IMR-90 (cell line): ENCODE measurements around the gene UST. TPM values are rescaled to one million over a fixed set of nuclear protein-coding genes. Genes with fewer than 3 reads are reported as not detected.

Experiments
- ATAC-seq: fragments of 200-7000 bp; cut with Tn5 transposase; 2 replicates; pipeline ENCODE4 v1.9.1; 2020; ENCODE audit warnings: low read depth, mild to moderate bottlenecking, moderate library complexity
- BruUV-seq: library from RNA; stranded (reverse); fragments of 400-500 nt; replicated peaks from 2 replicates; lab custom pipeline; 2021; lab: Mats Ljungman, UMichigan
- CTCF ChIA-PET: fragments of 300-600 bp; formaldehyde crosslinking; extraction: SDS; loops from one replicate; lab custom pipeline; 2021; ENCODE audit warnings: antibody characterized with exemption; lab: Yijun Ruan, JAX
- POLR2A ChIA-PET: fragments of 300-600 bp; sonication (Branson Sonifier 250); formaldehyde crosslinking; loops from one replicate; lab custom pipeline; 2022; ENCODE audit warnings: antibody characterized with exemption; ENCODE audit not compliant: unreplicated experiment; lab: Charles Lee
- DNase-seq: peaks from one replicate; pipeline ENCODE4 v3.0.0; 2013
- H2AFZ ChIP-seq: replicated peaks from 2 replicates; pipeline ENCODE3; 2013; ENCODE audit warnings: low read length, mild to moderate bottlenecking; ENCODE audit not compliant: poor library complexity
- H2AK5ac ChIP-seq: 2 replicates; pipeline ENCODE4 v1.6.1; 2013; ENCODE audit warnings: low read depth, low read length, inconsistent platforms
- H2AK9ac ChIP-seq: replicated peaks from 2 replicates; pipeline ENCODE3; 2013; ENCODE audit warnings: mild to moderate bottlenecking, low read depth, low read length, moderate library complexity; ENCODE audit not compliant: poor library complexity
- H2BK120ac ChIP-seq: 2 replicates; pipeline ENCODE4 v1.6.1; 2013; ENCODE audit warnings: low read depth, low read length, inconsistent platforms
- H2BK15ac ChIP-seq: 3 replicates; pipeline ENCODE4 v1.6.1; 2013; ENCODE audit warnings: low read depth, low read length, inconsistent platforms
- H2BK20ac ChIP-seq: 2 replicates; pipeline ENCODE4 v1.6.1; 2013; ENCODE audit warnings: low read depth, mild to moderate bottlenecking, inconsistent platforms, low read length, moderate library complexity
- H2BK5ac ChIP-seq: 2 replicates; pipeline ENCODE4 v1.6.1; 2013; ENCODE audit warnings: mild to moderate bottlenecking, low read depth, low read length, inconsistent platforms; ENCODE audit not compliant: poor library complexity, severe bottlenecking
- H3K14ac ChIP-seq: replicated peaks from 2 replicates; pipeline ENCODE4 v1.6.1; 2013; ENCODE audit warnings: low read depth, low read length, inconsistent platforms
- H3K18ac ChIP-seq: 2 replicates; pipeline ENCODE4 v1.6.1; 2013; ENCODE audit warnings: low read depth, low read length, control low read depth
- H3K23ac ChIP-seq: 2 replicates; pipeline ENCODE4 v1.6.1; 2013; ENCODE audit warnings: low read depth, low read length, inconsistent platforms
- H3K27ac ChIP-seq: 2 replicates; pipeline ENCODE4 v1.5.1; 2013; ENCODE audit warnings: mild to moderate bottlenecking, control low read depth, low read length; ENCODE audit not compliant: insufficient read depth
- H3K27me3 ChIP-seq: 2 replicates; pipeline ENCODE4 v1.6.1; 2013; ENCODE audit warnings: low read length; ENCODE audit not compliant: control insufficient read depth, insufficient read depth
- H3K36me3 ChIP-seq: 2 replicates; pipeline ENCODE4 v1.6.1; 2013; ENCODE audit warnings: low read length, mixed read lengths; ENCODE audit not compliant: control insufficient read depth, insufficient read depth
- H3K4ac ChIP-seq: 2 replicates; pipeline ENCODE4 v1.6.1; 2013; ENCODE audit warnings: low read depth, low read length, inconsistent platforms
- H3K4me1 ChIP-seq: 2 replicates; pipeline ENCODE4 v1.6.1; 2013; ENCODE audit warnings: low read length, mixed read lengths; ENCODE audit not compliant: control insufficient read depth, insufficient read depth
- H3K4me2 ChIP-seq: 2 replicates; pipeline ENCODE4 v1.6.1; 2013; ENCODE audit warnings: low read depth, mild to moderate bottlenecking, control low read depth, low read length, moderate library complexity
- H3K4me3 ChIP-seq: 2 replicates; pipeline ENCODE4 v1.5.1; 2013; ENCODE audit warnings: low read depth, mild to moderate bottlenecking, control low read depth, low read length, moderate library complexity; ENCODE audit not compliant: insufficient read depth
- H3K56ac ChIP-seq: 2 replicates; pipeline ENCODE4 v1.6.1; 2013; ENCODE audit warnings: low read length, inconsistent platforms; ENCODE audit not compliant: insufficient read depth; ENCODE audit errors: extremely low read depth
- H3K79me1 ChIP-seq, 2 experiments: 2 replicates each; pipeline ENCODE4 v1.6.1; 2013; ENCODE audit warnings: low read length in 2 of 2, inconsistent platforms in 1 of 2, low read depth in 1 of 2
- H3K9ac ChIP-seq: 2 replicates; pipeline ENCODE4 v1.6.1; 2013; ENCODE audit warnings: low read depth, low read length, control low read depth
- H3K9me1 ChIP-seq: 2 replicates; pipeline ENCODE4 v1.6.1; 2013; ENCODE audit warnings: low read length, inconsistent platforms; ENCODE audit not compliant: insufficient read depth
- H3K9me3 ChIP-seq: 2 replicates; pipeline ENCODE4 v1.6.1; 2013; ENCODE audit warnings: low read length; ENCODE audit not compliant: control insufficient read depth, insufficient read depth
- H4K20me1 ChIP-seq: 2 replicates; pipeline ENCODE4 v1.6.1; 2013; ENCODE audit warnings: low read length, inconsistent platforms; ENCODE audit not compliant: insufficient read depth
- H4K5ac ChIP-seq: 2 replicates; pipeline ENCODE4 v1.6.1; 2013; ENCODE audit warnings: mild to moderate bottlenecking, low read depth, low read length, control low read depth
- H4K8ac ChIP-seq, 2 experiments: 2 replicates each; pipeline ENCODE4 v1.6.1; 2013; ENCODE audit warnings: low read depth in 2 of 2, low read length in 2 of 2, control low read depth in 1 of 2, inconsistent platforms in 1 of 2
- H4K91ac ChIP-seq: 2 replicates; pipeline ENCODE4 v1.6.1; 2013; ENCODE audit warnings: low read depth, low read length, inconsistent platforms; ENCODE audit not compliant: insufficient read depth
- BHLHE40 ChIP-seq: fragments of 150-350 bp; IDR thresholded peaks from 2 replicates; pipeline ENCODE4 v1.6.1; 2016; ENCODE audit warnings: mild to moderate bottlenecking, low read depth, low read length
- CEBPB ChIP-seq: IDR thresholded peaks from 2 replicates; pipeline ENCODE4 v1.6.1; 2012; ENCODE audit warnings: low read depth, low read length, improper control_type of control experiment
- CHD1 ChIP-seq: IDR thresholded peaks from 2 replicates; pipeline ENCODE4 v1.6.1; 2012; ENCODE audit warnings: low read depth, low read length, improper control_type of control experiment
- CTCF ChIP-seq: conservative IDR thresholded peaks from 2 replicates; pipeline ENCODE4 v1.5.1; 2012; ENCODE audit warnings: mild to moderate bottlenecking, low read depth, low read length, improper control_type of control experiment
- FOS ChIP-seq: fragments of 150-350 bp; IDR thresholded peaks from 2 replicates; pipeline ENCODE4 v1.6.1; 2016; ENCODE audit warnings: low read depth, low read length
- MAFK ChIP-seq: IDR thresholded peaks from 2 replicates; pipeline ENCODE4 v1.6.1; 2012; ENCODE audit warnings: low read depth, low read length, improper control_type of control experiment
- MAZ ChIP-seq: IDR thresholded peaks from 2 replicates; pipeline ENCODE4 v1.6.1; 2012; ENCODE audit warnings: low read depth, mild to moderate bottlenecking, low read length, improper control_type of control experiment, moderate library complexity, borderline replicate concordance
- MXI1 ChIP-seq: IDR thresholded peaks from 2 replicates; pipeline ENCODE4 v1.6.1; 2012; ENCODE audit warnings: low read depth, mild to moderate bottlenecking, low read length, moderate library complexity, borderline replicate concordance
- NFE2L2 ChIP-seq: fragments of 150-350 bp; IDR thresholded peaks from 2 replicates; pipeline ENCODE4 v1.6.1; 2016; ENCODE audit warnings: low read depth, mild to moderate bottlenecking, low read length
- POLR2A ChIP-seq: IDR thresholded peaks from 2 replicates; pipeline ENCODE4 v1.6.1; 2012; ENCODE audit warnings: mild to moderate bottlenecking, low read depth, low read length
- RAD21 ChIP-seq: IDR thresholded peaks from 2 replicates; pipeline ENCODE4 v1.6.1; 2012; ENCODE audit warnings: low read length, improper control_type of control experiment
- RCOR1 ChIP-seq: IDR thresholded peaks from 2 replicates; pipeline ENCODE4 v1.6.1; 2012; ENCODE audit warnings: mild to moderate bottlenecking, low read length, improper control_type of control experiment; ENCODE audit not compliant: insufficient replicate concordance
- RFX5 ChIP-seq: IDR thresholded peaks from 2 replicates; pipeline ENCODE4 v1.8.0; 2012; ENCODE audit warnings: low read depth, mild to moderate bottlenecking, low read length, moderate library complexity
- SMC3 ChIP-seq: fragments of 150-350 bp; IDR thresholded peaks from 2 replicates; pipeline ENCODE4 v1.6.1; 2016; ENCODE audit warnings: low read depth, mild to moderate bottlenecking, antibody characterized with exemption, low read length, moderate library complexity
- USF2 ChIP-seq: fragments of 150-350 bp; IDR thresholded peaks from 2 replicates; pipeline ENCODE4 v1.6.1; 2017; ENCODE audit warnings: mild to moderate bottlenecking, antibody characterized with exemption, low read length, low read depth
- WGBS, 2 experiments: methylation state at CpG; one replicate each; pipeline versions ENCODE4 v1.1.5 to v1.1.7; 2013; ENCODE audit warnings: missing lambda C conversion rate in 2 of 2; ENCODE audit not compliant: insufficient read length in 1 of 2; ENCODE audit errors: extremely low coverage in 2 of 2; 5-methylcytosine and 5-hydroxymethylcytosine counted together
- dilution Hi-C: fragments of 300-500 bp; cut with HindIII; formaldehyde crosslinking; loops from one replicate; pipeline ENCODE4 v1.14.3; 2018; ENCODE audit warnings: low sequenced_read_pairs; ENCODE audit not compliant: unreplicated experiment
- in situ Hi-C: fragments of 300-500 bp; cut with MboI; formaldehyde crosslinking; loops from 3 replicates; pipeline ENCODE4 v1.14.3; 2019; ENCODE audit warnings: low sequenced_read_pairs, inconsistent platforms, mixed read lengths
- intact Hi-C: fragments of 100-400 bp; cut with micrococcal nuclease; formaldehyde crosslinking; loops from 2 replicates; pipeline ENCODE4 v1.10.0; 2022
- polyA plus RNA-seq, 3 experiments: library from polyadenylated mRNA; depleted of rRNA; stranded (reverse); fragments of >200 nt; gene quantifications; 2 replicates each; pipeline ENCODE4 v1.2.3, GENCODE V29; 2012; ENCODE audit warnings: low replicate concordance in 1 of 3
- total RNA-seq: library from RNA; depleted of rRNA; stranded (reverse); fragments of >200 nt; gene quantifications from 2 replicates; pipeline ENCODE4 v1.2.3, GENCODE V29; 2012
- TF ChIP-seq, protein P1 (sequence below): fragments of 150-350 bp; IDR thresholded peaks from 2 replicates; pipeline ENCODE4 v1.6.1; 2016; ENCODE audit warnings: low read depth, mild to moderate bottlenecking, low read length, moderate library complexity, borderline replicate concordance

The UST gene
- total and polyA plus RNA-seq, 2 of the 4 experiments (the other 2 are of a cell fraction) = 7.7 to 13.8 TPM

DNA sequence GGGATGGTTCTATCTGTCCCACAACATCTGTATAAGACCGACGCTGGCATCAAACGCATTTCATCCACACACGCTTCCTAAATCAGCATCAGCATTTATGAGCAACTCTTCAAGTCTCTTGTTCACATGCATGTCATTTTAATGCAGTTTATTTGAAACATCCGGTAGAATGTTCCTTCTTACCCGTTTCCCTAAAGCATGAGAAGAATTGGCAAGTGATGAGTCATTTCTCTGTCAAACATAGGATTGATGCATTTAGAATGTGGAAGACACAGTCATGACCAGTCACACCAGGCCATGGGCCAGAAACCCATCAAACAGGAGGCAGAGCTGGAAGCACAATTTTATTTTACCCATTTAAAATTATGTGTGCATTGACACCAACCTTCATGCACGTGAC is 122.8 kb downstream of the UST start:
- H3K56ac ChIP-seq = no peak overlapping the region
- no peak overlapping the region for H4K8ac ChIP-seq
- intact Hi-C loops = no loop called here
- no peak overlapping the region for H2AK9ac ChIP-seq
- peaks cover 16% of the 10 kb centered on the region for H3K9me1 ChIP-seq
- H3K9ac ChIP-seq = no peak overlapping the region
- no peaks in the 10 kb centered on the region for H3K27me3 ChIP-seq
- no peak overlapping the region for H3K18ac ChIP-seq
- ATAC-seq = peak; percentile 71
- no peaks in the 10 kb centered on the region for H3K9me3 ChIP-seq
- in situ Hi-C loops = no loop called here
- BruUV-seq = no TSS peak
- H2AFZ ChIP-seq = no peak overlapping the region
- peak overlapping the region; percentile 50 for H3K14ac ChIP-seq
- peak overlapping the region; percentile 50; the same call in 1 of the 2 replicates for H3K23ac ChIP-seq
- no peak overlapping the region for H2AK5ac ChIP-seq
- TF ChIP-seq FOS (peak; percentile 97), MXI1 (no peak; the same call in 1 of the 2 replicates), MAZ (no peak), CTCF (no peak), RCOR1 (no peak), SMC3 (no peak), CHD1 (no peak), BHLHE40 (peak; percentile 78), RFX5 (no peak), MAFK (peak; percentile 66), USF2 (peak; percentile 37; the same call in 1 of the 2 replicates), POLR2A (no peak), CEBPB (no peak; the same call in 1 of the 2 replicates), NFE2L2 (no peak), RAD21 (no peak)
- TF ChIP-seq, protein P1, sequence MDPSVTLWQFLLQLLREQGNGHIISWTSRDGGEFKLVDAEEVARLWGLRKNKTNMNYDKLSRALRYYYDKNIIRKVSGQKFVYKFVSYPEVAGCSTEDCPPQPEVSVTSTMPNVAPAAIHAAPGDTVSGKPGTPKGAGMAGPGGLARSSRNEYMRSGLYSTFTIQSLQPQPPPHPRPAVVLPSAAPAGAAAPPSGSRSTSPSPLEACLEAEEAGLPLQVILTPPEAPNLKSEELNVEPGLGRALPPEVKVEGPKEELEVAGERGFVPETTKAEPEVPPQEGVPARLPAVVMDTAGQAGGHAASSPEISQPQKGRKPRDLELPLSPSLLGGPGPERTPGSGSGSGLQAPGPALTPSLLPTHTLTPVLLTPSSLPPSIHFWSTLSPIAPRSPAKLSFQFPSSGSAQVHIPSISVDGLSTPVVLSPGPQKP = no peak
- no peak overlapping the region for H3K27ac ChIP-seq
- H4K20me1 ChIP-seq = peaks cover 9% of the 10 kb centered on the region; the same call in 1 of the 2 replicates
- dilution Hi-C loops = no loop called here
- no peak overlapping the region for H4K91ac ChIP-seq
- H3K4me2 ChIP-seq = peak overlapping the region; percentile 30; the same call in 1 of the 2 replicates
- H3K4me3 ChIP-seq = no peak overlapping the region
- WGBS, 2 experiments = no CpG with 5 or more reads among the region's 7 CpGs
- H3K4ac ChIP-seq = peak overlapping the region; percentile 77; the same call in 1 of the 2 replicates
- DNase-seq = peak; percentile 98
- H2BK5ac ChIP-seq = no peak overlapping the region
- H3K36me3 ChIP-seq = no peaks in the 10 kb centered on the region
- H3K4me1 ChIP-seq = peaks cover 14% of the 10 kb centered on the region
- ChIA-PET CTCF (no interaction called here), POLR2A (no interaction called here)
- 0 out of 3 replicates have a peak overlapping the region, but pooled peaks have one; percentile 29 for H2BK15ac ChIP-seq
- no peak overlapping the region for H4K5ac ChIP-seq
- peak overlapping the region; percentile 52 for H2BK120ac ChIP-seq
- H3K79me1 ChIP-seq = peaks cover 14 to 38% of the 10 kb centered on the region in 2 experiments; a peak in 3 of 4 replicates
- peak overlapping the region; percentile 60 for H2BK20ac ChIP-seq
